Gastroesophageal sphincter (tissue), 3 donors: ENCODE measurements around the gene DNM3.

ENCODE experiments used
- CTCF ChIP-seq, 4 experiments: fragments of 200-600 bp in 2 of 4; fragments of 450-650 bp in 2 of 4; sonication (generic) in 1 of 4; IDR thresholded peaks; one replicate each; pipeline ENCODE4 v1.5.1; 2017 to 2019; ENCODE audit warnings: antibody characterized with exemption in 4 of 4, mild to moderate bottlenecking in 2 of 4, moderate library complexity in 2 of 4
- EP300 ChIP-seq: sonication (generic); formaldehyde crosslinking; IDR thresholded peaks from one replicate; pipeline ENCODE4 v1.6.1; 2017; ENCODE audit warnings: antibody characterized with exemption, mild to moderate bottlenecking
- POLR2A ChIP-seq, 2 donors: fragments of 450-650 bp; IDR thresholded peaks; one replicate each; pipeline ENCODE4 v1.6.1; 2017; ENCODE audit warnings: antibody characterized with exemption in 2 of 2, mild to moderate bottlenecking in 2 of 2, moderate library complexity in 1 of 2
- POLR2AphosphoS5 ChIP-seq: sonication (generic); formaldehyde crosslinking; IDR thresholded peaks from one replicate; pipeline ENCODE4 v1.6.1; 2017; ENCODE audit warnings: antibody characterized with exemption

- no peak for TF ChIP-seq POLR2A (IDR thresholded peaks at IDR 0.05)
- TF ChIP-seq CTCF (IDR thresholded peaks at IDR 0.05) = no peak
- no peak for TF ChIP-seq POLR2AphosphoS5
- no peak for TF ChIP-seq EP300
These were observed 452.1 kb downstream of the DNM3 start for GRCh38 chr1:172293429-172293828.
